COLO829 (cell line): Measurements from ENCODE around the gene PACRG.
"Not testable (repeated sequence)": the region's sequence is repeated elsewhere in the genome, so short reads cannot be mapped to it uniquely, and the experiment has no call there.

Experiments
- DNase-seq: peaks from one replicate; pipeline ENCODE4 v3.0.0; 2012; ENCODE audit warnings: low spot score

Gene PACRG

DNA sequence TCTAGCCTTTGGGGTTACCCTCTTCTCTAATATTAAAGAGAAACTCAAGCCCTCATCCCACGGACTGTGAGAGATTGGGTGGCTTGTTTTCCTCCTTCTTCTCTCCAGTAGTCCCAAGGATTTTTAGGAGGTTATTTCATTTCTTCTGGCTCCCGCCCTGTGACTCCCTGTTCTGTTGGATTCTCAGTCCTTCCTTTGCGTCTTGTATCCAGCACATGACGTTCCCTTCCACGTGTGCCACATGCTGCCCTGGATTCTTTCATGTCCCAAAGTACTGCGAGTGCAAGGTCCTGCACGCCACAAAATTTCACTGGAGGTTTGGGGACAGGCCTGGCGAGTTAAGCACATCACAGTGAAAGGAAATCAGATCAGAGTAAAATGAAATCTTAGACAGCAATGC is 213.4 kb downstream of the PACRG start:
- no peak for DNase-seq

DNA sequence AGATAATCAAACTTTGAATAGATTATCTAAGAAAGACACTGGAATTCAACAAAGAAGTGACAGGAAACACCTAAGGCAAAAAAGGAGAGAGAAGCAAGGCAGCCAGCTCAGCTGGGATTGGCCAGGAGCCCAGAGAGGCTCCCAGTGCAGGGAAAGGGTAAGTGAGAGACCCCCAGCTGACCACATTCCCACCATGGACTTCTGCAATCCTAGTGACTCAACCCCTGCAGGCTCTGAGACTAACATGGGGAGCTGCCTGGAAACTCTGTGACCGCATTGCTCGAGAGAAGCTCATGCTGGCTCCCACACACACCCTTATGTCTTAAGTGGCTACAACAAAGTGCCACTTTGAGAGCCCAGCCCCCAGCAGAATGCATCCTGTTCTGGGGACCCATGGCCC is 215.1 kb downstream of the PACRG start:
- DNase-seq = no peak

DNA sequence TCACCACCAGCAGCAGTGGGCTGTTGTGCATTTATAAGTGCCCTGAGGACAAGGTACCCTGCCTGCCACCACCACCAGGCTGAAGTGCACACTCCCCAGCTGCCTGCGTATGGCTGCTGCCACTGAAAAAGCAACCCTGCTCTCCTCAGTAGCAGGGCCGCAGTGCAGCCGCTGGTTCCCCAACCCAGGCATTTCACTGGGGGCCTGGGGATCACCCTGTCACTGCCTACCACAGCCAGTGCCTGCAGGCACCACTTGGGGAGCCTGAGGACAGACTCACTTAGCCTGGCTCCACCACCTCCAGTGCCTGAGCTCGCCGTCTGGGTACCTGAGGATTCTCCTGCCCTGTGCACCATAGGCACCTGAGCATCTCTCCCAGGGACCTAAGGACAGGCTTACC is 215.6 kb downstream of the PACRG start:
- DNase-seq = no peak

DNA sequence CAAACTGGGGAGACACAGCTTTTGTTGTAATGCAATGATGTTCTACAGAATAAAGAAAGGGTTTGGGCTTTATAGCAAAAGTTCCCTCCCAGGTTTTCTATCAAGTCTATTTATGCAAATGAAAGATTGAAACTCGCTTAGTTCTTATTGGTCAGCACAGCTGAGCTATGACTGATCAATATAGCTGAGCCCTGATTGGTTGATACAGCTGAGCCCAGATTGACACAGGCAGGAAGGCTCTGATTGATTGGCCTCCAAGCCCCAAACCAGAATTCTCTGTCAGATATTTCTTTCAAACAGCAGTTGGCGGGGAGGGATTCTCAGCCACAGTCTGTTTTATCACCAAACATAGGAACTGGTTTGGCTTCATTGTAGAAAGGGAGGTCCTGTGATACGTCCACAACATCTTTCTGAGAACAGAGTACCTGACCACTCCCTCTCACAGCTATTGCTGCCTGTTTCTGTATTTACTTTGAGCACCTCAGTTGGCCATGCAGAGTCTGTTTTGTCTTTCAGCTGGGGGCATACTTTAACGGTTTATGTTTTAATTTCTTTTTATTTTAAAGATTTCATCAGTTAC is 223.5 kb downstream of the PACRG start:
- DNase-seq = no peak

DNA sequence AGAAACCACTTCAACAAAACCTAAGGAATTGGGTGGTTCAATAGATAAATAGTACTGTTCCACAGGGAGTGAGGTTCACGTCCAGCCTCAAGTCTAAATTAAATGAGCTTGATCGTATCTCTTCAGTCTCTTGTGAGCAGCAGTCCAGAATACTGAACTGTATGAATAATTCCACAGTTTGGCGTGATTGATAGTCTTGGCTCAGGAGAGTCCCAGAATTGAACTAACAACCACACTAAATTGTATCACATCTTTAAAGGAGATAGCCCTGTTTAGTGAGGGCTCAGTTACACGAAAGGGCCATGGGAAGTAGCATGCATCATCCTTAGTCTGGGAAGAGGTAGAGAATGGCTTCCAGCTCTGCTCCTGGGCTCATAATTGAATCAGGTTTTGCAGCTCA is 224.6 kb downstream of the PACRG start:
- no peak for DNase-seq

DNA sequence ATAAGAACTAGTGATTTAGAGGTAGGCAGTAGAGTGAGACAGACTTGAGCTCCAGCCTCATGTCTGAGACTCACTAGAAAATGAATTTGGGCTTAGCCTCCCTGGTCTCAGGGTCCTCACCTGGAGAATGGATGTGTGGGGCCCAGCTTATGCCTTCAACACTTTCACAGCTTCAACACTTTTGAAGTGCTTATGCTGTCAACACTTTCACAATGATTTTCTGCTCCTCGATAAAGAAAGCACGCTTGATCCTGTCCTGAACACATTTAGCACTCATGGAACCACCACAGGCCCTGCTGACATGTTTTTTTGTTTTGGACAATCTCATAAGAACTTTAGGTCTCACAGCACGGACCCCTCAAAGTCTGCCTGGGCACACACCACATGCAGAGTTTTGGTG is 229.3 kb downstream of the PACRG start:
- DNase-seq = no peak

DNA sequence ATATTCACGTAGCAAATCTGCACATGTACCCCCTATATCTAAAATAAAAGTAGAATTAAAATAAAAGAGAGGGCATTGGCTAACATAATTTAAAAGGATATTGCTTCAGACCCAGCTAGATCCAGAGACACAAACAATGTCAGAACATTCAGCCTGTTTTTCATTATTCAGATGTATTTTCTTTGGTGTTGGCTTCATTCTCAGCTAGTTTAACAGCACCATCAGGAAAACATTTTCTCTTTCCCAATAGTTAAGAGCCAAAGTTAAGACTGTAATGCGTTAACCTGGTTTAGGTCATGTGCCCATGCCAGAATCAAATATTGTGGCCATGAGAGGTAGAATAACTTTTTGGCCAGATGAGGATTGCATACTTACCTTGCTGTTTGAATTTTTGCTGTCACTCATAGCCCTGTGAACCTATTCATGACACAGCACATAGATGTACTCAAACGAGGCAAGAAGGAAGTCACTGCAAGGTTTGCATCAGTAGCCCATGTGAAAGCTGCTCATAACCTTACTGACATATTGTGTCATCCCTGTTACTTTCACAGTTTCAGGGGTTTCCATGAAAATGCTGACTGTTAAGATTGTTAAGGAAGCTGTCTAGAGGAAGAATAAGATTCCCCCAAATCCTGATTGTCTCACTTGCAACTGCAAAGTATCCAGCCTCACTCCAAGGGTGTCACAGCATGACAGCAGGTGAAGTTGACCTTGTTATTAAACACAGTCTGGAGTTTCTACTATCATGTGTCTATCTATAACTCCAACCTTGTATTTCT is 233.1 kb downstream of the PACRG start:
- no peak for DNase-seq

DNA sequence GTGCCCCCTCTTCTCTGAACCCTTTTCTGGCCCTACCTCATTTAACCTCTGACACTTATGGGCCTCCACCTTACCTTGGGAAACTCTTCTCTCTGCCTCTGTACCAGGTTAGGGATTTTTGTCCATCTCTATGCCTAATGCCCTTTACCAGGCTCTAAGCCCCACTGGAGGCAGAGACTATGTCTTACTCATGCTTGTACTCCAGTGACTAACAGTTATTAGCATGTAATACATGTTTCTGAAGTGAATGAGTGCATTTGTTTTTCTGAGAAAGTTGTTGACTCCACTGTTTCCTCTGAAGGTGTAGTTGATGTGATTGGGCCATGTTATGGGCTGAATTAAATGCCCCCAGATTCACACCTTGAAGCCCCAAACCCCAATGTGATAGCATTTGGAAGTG is 234.3 kb downstream of the PACRG start:
- DNase-seq = no peak

DNA sequence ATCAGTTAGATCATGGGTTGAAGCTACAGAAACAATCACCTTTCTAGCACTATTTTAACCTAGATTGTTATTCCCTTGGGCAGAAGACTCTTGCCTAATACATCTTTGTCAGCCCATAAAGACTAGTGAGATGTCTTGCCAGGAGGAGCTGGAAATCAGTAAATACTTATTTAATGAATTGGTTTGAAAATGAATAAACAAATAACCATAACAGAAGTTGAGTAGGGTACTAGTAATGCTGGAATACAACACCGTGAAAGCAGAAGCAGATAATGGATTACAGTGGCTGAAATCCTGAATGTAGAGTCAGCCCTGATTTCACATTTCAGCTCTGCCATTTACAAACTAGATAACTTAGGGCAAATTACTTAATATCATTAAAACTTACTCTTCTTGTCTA is 236.1 kb downstream of the PACRG start:
- no peak for DNase-seq

DNA sequence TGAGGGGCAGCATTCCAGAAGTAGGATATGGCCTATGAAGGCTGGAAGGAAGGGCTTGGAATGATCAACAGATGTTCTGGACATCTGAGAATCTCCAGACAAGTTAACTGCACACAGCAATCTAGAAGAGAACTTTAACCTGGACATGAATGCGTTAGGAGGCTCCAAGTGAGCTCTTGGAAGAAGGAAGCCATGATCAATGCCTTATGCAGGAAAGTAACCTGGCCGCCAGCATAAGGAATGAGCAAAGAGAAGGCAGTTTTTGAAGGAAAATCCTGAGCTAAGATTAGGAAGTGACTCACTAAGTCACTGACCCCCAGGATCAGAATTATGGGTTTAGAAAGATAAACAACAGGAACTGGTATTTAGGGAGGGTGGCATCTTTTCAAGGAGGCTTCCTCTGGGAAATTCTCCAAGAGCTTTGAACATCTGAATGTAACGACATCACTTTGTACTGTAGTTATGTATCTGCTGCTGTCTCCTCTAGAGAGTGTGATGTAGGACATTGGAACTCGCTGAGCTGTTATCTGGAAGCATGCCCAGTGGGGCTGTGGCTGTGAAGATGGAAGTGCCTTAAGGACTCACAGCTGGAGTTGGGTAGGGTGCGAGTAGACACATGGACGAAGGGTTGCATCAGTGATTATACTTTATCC is 236.8 kb downstream of the PACRG start:
- DNase-seq = no peak

DNA sequence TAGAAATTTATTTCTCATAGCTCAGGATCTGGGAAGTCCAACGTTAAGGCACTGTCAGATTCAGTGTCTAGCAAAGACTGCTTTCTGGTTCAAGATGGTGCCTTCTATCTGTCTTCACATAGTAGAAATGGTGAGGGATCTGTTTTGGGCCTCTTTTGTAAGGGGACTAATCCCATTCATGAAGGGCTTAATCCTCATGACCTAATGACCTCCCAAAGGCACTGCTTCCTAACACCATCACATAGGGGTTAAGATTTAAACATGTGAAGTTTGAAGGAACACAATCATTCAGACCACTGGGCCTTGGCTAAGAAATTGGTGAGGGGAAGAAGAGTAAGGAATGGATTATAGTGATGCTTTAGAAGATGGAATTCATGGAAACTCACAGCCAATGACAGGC is 237.6 kb downstream of the PACRG start:
- no peak for DNase-seq

DNA sequence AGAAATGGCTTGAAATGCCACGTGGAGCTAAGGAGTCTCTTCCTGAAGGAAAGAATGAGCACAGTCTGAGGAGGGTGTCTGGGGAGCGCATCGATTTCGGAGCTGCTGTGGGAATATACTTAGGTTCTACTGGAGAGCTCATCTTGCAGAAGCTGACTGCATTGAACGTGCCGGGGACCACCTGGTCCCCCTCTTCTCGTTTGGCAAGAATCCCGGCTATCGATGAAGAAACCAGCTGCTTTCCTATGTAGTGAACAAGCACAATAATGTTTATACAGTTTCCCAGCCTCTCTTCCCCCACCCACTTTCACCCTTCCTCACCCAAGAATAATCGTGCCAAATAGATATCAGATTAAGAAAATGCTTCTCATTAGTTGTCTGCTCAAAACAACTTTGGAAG is 242.5 kb downstream of the PACRG start:
- no peak for DNase-seq

DNA sequence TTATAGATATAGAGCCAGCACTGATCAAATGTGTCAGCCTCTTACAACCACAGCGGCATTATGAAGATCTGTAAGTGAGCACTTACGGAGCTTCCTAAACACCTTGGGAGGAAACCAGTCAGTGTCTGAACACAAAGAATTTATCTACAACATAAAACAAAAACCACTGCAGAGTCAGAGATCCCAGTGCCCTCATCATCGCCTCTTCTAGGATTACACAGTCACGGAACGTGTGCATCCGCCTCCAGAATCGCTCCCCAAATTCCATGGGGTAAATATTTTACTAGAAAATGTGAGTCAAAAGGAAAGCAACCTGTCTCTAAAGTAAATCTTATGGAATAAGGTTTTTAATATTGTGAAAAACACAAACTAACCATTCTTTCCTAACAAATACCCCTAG is 243.6 kb downstream of the PACRG start:
- DNase-seq = no peak

DNA sequence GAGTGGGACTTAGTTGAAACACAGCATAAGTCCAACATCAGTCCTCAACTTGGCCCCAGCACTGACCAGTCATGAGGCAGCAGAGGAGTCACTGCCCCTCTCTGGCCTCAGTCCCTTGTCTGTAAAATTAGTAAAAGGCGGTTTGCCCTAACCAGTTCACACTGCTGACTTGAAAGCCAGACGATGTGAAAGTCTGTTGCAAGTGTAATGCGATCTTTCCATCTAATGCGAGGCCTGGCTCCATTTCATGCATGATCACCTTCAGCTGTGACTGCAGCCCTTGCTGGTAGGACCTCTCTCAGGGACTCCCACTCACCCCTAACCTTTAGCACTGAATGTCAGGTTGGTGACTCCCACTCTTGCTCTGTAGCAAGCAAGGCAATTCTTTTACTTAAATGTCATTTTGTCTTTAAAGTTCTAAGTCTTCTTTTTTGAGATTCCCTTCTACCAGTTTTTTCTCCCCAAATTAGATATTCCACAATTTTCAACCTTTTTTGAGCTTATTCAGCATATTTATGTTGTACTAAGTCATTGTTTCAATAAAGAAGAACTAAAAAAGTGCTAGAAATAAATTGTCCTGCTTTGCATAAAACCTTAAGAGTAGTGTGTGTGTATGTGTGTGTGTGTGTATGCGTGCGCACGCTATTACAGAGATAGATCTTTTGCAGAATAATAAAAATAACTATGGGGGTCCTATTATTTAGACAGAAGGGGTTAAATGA is 245.5 kb downstream of the PACRG start:
- DNase-seq = no peak

DNA sequence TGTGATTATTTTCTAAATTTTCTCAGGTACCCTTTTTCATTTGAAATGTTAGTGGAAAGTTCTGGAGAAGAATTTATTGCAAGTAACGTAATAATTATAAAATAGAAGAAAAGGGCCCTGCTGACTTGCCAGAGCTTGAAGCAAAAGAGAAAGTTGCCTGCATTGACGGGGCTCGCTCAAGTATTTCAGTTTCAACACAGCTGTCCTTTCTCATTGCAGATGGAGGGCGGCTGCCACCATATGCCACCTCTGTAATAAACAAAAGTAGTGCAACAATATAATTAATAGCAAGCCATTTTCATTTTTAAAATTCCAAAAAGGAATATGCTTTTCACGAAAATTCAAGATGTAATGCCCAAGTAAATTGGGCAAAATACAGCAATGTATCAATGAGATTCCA is 246.2 kb downstream of the PACRG start:
- DNase-seq = no peak

DNA sequence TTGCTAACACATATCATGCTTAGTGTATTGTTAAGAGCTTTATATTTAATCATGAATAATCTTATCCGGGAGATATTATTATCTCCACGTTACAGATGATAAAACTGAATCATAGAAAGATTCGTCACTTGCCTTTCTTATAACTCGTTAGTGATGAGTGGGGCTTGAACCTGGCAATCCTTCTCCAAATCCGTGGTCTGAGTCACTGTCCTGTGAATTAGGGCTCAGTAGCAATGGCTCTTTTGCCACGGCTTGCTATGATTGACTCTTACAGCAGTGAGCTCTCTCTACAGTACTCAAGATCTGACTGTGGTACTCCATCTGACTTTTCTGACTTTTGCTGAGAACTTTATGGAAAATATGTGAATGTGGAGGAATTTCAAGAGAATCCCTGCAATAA is 246.9 kb downstream of the PACRG start:
- DNase-seq = no peak

DNA sequence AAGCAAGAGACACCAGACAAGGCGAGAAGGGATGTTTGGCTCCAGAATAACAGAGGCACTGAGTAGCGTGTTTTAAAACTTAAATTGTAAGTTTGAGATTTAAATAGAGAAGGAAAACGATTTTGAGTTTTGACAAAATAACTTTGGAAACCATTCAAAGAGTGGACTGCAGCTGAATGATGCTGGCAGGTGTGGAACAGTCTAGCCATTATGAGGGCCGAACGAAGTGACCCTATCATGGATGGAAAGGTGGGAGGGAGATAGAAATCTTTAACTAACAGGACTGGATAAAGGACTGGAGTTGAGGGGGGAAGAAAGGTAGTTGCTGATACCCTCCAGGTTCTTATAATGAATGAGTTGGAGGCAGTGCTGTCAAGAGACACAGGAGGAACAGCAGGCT is 248.4 kb downstream of the PACRG start:
- no peak for DNase-seq

DNA sequence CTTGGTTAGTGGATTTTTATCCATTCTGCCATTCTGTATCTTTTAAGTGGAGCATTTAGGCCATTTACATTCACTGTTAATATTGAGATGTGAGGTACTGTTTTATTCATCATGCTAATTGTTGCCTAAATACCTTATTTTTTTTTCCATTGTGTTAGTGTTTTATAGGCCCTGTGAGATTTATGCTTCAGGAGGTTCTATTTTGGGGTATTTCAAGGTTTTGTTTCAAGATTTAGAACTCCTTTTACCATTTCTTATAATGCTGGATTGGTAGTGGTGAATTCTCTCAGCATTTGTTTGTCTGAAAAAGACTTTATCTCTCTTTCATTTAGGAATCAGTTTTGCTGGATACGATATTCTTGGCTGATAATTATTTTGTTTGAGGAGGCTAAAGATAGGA is 255.5 kb downstream of the PACRG start:
- not testable (repeated sequence) for DNase-seq

DNA sequence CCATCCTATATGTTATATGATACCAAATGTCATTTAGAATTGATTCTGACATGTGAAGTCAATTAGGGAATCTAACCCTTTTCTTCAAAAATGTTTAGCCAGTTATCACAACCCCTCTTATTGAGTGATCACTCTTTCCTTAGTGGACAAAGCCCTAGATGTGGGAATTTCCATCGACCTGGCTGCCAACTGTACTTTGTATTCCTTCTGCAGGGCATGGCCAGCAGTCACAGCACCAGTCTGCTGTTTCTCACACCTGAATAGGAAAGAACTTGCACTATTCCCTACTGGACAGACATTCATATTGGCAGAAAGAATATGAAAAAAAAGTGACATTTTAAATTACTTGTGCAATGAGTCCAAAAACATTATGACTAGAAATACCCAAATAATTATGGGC is 271.0 kb downstream of the PACRG start:
- no peak for DNase-seq

DNA sequence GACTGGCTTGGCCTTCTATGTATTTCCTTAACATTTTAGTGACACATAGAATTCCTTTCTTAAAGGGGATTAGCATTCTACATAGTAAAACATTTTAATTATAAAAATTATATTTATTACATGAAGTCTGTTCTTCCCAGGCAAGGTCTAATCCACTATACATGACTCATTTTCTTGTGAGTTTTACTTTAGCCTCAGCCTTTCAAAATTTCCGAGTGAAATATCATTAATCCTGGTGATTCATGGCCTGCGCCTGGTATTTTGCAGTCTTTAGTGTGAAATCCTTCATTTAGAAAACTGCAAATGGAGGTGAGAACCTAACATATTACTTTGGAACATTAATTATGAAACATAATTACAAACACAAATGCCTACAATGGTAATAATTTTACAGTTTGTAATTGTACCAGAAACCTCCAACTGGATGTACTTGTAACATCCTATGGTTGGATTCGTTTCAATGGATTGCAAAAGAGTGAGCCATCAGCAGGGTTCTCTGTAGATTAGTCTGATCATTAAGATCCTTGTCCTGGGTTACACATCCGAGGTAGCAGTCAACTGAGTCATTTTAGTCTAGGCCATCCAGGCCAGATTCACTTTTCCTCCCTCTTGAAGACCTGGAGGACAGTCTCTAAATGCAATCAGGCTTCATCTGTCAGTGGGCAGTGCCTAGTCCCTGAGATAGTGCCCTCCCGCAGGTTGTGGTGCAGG is 272.0 kb downstream of the PACRG start:
- DNase-seq = no peak

DNA sequence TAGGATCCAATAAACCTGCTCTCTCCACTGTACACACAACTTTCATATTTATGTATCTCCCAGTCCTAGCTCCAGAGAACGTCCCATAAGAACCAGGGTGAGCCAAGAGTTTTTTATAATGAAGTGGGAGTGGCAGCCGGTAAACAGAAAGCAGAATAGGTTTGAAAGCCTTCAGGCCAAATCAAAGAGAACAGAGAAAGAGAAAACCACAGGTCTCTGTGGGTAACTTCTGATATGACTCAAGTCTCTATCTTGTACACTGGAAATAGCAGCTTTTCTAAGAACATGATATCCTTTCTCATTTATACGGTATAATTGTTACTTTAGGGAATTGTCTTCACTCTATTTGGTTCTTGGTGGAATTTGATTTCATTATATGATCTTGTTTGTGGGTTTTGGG is 273.6 kb downstream of the PACRG start:
- no peak for DNase-seq

DNA sequence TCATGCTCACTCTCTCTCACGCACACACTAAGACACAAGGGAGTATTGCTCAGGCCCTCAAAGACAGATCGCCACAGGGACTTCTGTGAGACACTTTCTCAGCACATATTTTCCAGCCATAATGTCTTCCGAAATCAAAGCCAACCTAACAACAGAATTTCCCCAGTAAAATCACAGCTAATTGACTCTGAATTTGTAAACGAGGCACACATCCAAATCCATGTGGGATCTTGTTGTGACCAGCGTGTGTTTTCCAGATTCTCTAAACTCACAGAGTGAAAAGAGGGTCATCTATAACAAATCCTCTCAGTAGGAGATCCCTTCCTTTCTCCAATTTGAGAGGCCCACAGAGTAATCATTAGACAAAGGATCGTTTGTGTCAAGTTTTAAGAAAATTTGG is 280.4 kb downstream of the PACRG start:
- DNase-seq = no peak
